H1 (cell line): ENCODE data around the gene EPN2. TPM values are rescaled to one million over a fixed set of nuclear protein-coding genes. Genes with fewer than 3 reads are reported as not detected.

Experiments
- POLR2A ChIP-seq, 2 experiments: IDR thresholded peaks; 1 replicate in 1 of 2; 2 replicates in 1 of 2; pipeline ENCODE4 v1.6.1; 2011; ENCODE audit warnings: low read depth in 2 of 2, low read length in 2 of 2, mild to moderate bottlenecking in 2 of 2; ENCODE audit errors: control extremely low read depth in 1 of 2
- RAD21 ChIP-seq, 2 experiments: IDR thresholded peaks in 1 of 2; conservative IDR thresholded peaks in 1 of 2; 2 replicates each; pipeline ENCODE4 v1.6.1; 2011; ENCODE audit warnings: low read depth in 2 of 2, low read length in 2 of 2, improper control_type of control experiment in 1 of 2, inconsistent platforms in 1 of 2, mild to moderate bottlenecking in 1 of 2, moderate library complexity in 1 of 2
- SP1 ChIP-seq: IDR thresholded peaks from 2 replicates; pipeline ENCODE4 v1.6.1; 2011; ENCODE audit warnings: low read depth, low read length
- polyA plus RNA-seq, 7 experiments: library from polyadenylated mRNA; depleted of rRNA in 3 of 7; stranded (reverse) in 5 of 7; unstranded in 2 of 7; fragments of >200 nt in 5 of 7; fragments of 200-250 nt in 2 of 7; gene quantifications; 1 replicate in 5 of 7; 2 replicates in 1 of 7; 4 replicates in 1 of 7; pipeline versions ENCODE4 v1.2.1 to v1.2.3, GENCODE V29; 2011 to 2013; ENCODE audit warnings: missing spikeins in 2 of 7, mixed read lengths in 2 of 7
- total RNA-seq: library from RNA; stranded (reverse); fragmentation: NEBNext Ultra II Directional; extraction: Animal tissue kit (Norgen Biotek cat#: 25700); gene quantifications from 2 replicates; pipeline ENCODE4 v1.2.1, GENCODE V29; 2021

EPN2 gene
- total and polyA plus RNA-seq, 2 of the 8 experiments (the other 6 are each of a cell fraction or from before 2014, with no cell fraction given), result 28.7 to 55.8 TPM

DNA sequence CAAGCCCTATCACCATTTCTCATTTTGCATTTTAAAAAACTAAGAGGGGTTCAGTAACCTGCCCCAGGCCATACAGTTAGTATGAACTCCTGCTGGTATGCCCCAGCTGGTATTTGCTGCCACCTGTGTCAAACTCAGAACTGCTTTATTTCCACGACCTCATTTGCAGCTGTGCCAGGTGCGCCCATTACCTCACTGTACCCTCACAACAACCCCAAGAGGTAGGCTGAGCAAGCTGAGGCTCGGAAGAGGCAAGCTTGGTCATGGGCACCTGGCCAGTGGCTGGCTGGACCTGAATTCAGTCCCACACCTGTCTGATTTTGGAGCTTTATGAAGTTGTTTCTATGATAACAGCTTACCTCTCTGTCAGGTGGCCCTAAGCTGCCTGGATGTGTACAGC, 7.6 kb downstream of the EPN2 start (continued):
- TF ChIP-seq SP1 (no peak), POLR2A (IDR thresholded peaks at IDR 0.05; ENCODE audit: control extremely low read depth in 1 of 2, low read depth in 2 of 2, low read length in 2 of 2) (no peak), RAD21 (IDR thresholded peaks at IDR 0.05 in 1 of 2, conservative IDR thresholded peaks at IDR 0.05 in 1 of 2; ENCODE audit: low read depth in 2 of 2, low read length in 2 of 2) (no peak)
